ENCODE measurements around the gene SUGP1. TPM values are rescaled to one million over a fixed set of nuclear protein-coding genes. Genes with fewer than 3 reads are reported as not detected.

The SUGP1 gene
- total RNA-seq, 1 experiment from 2014 or later, result 73.8 TPM

DNA sequence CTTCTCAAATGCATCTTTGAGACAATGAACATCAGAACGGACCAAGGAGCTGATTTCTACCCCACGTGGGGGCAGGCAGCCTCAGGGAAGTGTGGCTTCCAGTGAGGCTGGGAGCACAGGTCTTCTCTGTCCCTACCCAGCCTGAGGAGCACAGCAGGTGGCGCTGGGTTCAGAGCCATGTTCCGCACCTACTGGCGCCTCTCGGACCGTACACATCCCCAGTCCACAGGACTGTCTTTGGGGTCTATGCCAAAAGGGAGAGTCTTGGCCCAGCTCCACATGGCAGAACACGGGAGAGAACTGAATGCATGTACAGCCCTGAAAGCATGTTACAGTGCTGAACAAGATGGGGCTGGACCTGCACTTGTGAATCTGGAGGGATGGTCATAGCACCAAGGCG, 22.6 kb downstream of the SUGP1 start:
- POLR2A ChIA-PET (ENCODE audit: low non-redundant PET), result no interaction called here
- no peak overlapping the region for H3K4me3 ChIP-seq (ENCODE audit: low read depth, low read length, poor library complexity, severe bottlenecking)
- peaks cover 36% of the 10 kb centered on the region for H3K36me3 ChIP-seq (ENCODE audit: insufficient read depth, low read length, poor library complexity, severe bottlenecking)
- TF ChIP-seq, protein P1, sequence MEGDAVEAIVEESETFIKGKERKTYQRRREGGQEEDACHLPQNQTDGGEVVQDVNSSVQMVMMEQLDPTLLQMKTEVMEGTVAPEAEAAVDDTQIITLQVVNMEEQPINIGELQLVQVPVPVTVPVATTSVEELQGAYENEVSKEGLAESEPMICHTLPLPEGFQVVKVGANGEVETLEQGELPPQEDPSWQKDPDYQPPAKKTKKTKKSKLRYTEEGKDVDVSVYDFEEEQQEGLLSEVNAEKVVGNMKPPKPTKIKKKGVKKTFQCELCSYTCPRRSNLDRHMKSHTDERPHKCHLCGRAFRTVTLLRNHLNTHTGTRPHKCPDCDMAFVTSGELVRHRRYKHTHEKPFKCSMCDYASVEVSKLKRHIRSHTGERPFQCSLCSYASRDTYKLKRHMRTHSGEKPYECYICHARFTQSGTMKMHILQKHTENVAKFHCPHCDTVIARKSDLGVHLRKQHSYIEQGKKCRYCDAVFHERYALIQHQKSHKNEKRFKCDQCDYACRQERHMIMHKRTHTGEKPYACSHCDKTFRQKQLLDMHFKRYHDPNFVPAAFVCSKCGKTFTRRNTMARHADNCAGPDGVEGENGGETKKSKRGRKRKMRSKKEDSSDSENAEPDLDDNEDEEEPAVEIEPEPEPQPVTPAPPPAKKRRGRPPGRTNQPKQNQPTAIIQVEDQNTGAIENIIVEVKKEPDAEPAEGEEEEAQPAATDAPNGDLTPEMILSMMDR (conservative IDR thresholded peaks at IDR 0.05; ENCODE audit: low read depth, low read length), result no peak
- TF ChIP-seq EZH2 (IDR thresholded peaks at IDR 0.05; ENCODE audit: borderline replicate concordance, low read depth, low read length, poor library complexity, severe bottlenecking), result no peak
- H3K9me3 ChIP-seq (ENCODE audit: low read depth, low read length, poor library complexity, severe bottlenecking), result no peaks in the 10 kb centered on the region
- BruUV-seq (replicated peaks), result no TSS peak
- CTCF ChIA-PET, result interaction anchor here (0.6 kb wide), 1 partner anchor 108 kb away, joined by 4 read pairs; the partner anchor contains the start of gene GATAD2A
- no peaks in the 10 kb centered on the region for H3K4me1 ChIP-seq (ENCODE audit: insufficient read depth, low read length, poor library complexity, severe bottlenecking)
- no peak for DNase-seq (ENCODE audit: low spot score)
- no peaks in the 10 kb centered on the region for H3K27me3 ChIP-seq (replicated peaks; ENCODE audit: insufficient read depth, low read depth, low read length, poor library complexity)
- intact Hi-C loops (cut with micrococcal nuclease; ENCODE audit: unreplicated experiment), result no loop called here
- H3K27ac ChIP-seq (ENCODE audit: low read depth, low read length, poor library complexity, severe bottlenecking), result no peak overlapping the region

DNA sequence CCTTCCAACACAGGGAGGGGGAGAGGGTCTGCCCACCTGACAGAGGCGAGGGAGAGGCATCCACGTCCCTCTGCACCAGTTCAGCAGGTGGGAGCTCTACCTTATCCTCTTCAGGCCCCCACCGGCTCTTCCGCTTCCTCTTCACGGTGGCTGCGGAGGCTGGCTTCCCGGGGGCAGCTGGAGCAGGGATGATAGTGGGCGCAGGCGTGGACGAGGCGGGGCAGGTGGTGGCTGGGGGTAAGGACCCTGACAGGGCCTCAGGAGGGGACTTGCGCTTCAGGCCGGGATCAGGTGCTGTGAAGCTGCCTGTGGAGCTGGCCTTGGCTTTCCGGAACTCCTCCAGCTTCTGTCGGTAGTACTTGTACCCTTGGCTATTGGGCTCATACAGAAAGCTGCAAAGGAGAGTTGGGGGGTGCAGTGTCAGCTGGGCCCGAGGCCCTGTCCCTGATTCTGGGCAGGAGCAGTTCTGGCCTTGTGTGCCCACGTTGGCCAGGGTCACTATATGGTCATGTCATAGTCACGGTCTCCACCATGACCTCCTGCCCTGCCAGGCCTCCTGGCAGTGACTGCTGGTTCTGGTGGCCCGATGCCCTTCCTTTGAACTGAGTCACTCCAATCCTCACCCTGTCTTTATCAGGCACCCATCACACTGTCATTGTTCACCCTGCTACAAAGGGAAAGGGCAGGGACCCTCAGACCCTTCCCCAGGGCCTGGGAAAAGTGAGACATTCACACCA, 23.2 kb downstream of the SUGP1 start:
- no peak for DNase-seq (ENCODE audit: low spot score)
- POLR2A ChIA-PET (ENCODE audit: low non-redundant PET), result no interaction called here
- Histone ChIP-seq H3K4me3 (ENCODE audit: low read depth, low read length, poor library complexity, severe bottlenecking) (no peak overlapping the region), H3K27me3 (replicated peaks; ENCODE audit: insufficient read depth, low read depth, low read length, poor library complexity) (no peaks in the 10 kb centered on the region), H3K36me3 (ENCODE audit: insufficient read depth, low read length, poor library complexity, severe bottlenecking) (peaks cover 37% of the 10 kb centered on the region), H3K9me3 (ENCODE audit: low read depth, low read length, poor library complexity, severe bottlenecking) (no peaks in the 10 kb centered on the region), H3K27ac (ENCODE audit: low read depth, low read length, poor library complexity, severe bottlenecking) (no peak overlapping the region), H3K4me1 (ENCODE audit: insufficient read depth, low read length, poor library complexity, severe bottlenecking) (no peaks in the 10 kb centered on the region)
- CTCF ChIA-PET, result interaction anchor here (0.6 kb wide), 1 partner anchor 123 kb away, joined by 4 read pairs; no protein-coding TSS in a partner anchor
- TF ChIP-seq, protein P1 (conservative IDR thresholded peaks at IDR 0.05; ENCODE audit: low read depth, low read length), result no peak
- TF ChIP-seq EZH2 (IDR thresholded peaks at IDR 0.05; ENCODE audit: borderline replicate concordance, low read depth, low read length, poor library complexity, severe bottlenecking), result no peak
- intact Hi-C loops (cut with micrococcal nuclease; ENCODE audit: unreplicated experiment), result no loop called here
- BruUV-seq (replicated peaks), result no TSS peak

DNA sequence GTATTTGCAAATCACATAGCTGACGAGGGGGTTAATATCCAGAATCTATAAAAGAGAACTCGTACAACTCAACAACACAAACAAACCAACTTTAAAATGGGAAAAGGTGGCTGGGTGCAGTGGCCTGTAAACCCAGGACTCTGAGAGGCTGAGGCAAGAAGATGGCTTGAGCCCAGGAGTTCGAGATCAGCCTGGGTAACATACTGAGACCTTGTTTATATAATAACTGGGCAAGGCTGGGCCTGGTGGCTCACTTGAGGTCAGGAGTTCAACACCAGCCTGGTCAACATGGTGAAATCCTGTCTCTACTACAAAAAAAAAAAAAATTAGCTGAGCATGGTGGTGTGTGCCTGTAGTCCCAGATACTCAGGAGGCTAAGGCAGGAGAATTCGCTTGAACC, 25.4 kb downstream of the SUGP1 start:
- ChIA-PET CTCF (no interaction called here), POLR2A (ENCODE audit: low non-redundant PET) (no interaction called here)
- H3K4me1 ChIP-seq (ENCODE audit: insufficient read depth, low read length, poor library complexity, severe bottlenecking), result no peaks in the 10 kb centered on the region
- H3K36me3 ChIP-seq (ENCODE audit: insufficient read depth, low read length, poor library complexity, severe bottlenecking), result peaks cover 32% of the 10 kb centered on the region
- intact Hi-C loops (cut with micrococcal nuclease; ENCODE audit: unreplicated experiment), result no loop called here
- no peak overlapping the region for H3K4me3 ChIP-seq (ENCODE audit: low read depth, low read length, poor library complexity, severe bottlenecking)
- DNase-seq (ENCODE audit: low spot score), result no peak
- no peaks in the 10 kb centered on the region for H3K27me3 ChIP-seq (replicated peaks; ENCODE audit: insufficient read depth, low read depth, low read length, poor library complexity)
- no peaks in the 10 kb centered on the region for H3K9me3 ChIP-seq (ENCODE audit: low read depth, low read length, poor library complexity, severe bottlenecking)
- H3K27ac ChIP-seq (ENCODE audit: low read depth, low read length, poor library complexity, severe bottlenecking), result no peak overlapping the region
- TF ChIP-seq, protein P1 (conservative IDR thresholded peaks at IDR 0.05; ENCODE audit: low read depth, low read length), result no peak
- no peak for TF ChIP-seq EZH2 (IDR thresholded peaks at IDR 0.05; ENCODE audit: borderline replicate concordance, low read depth, low read length, poor library complexity, severe bottlenecking)
- BruUV-seq (replicated peaks), result no TSS peak
